Activated CD4-positive, alpha-beta T cell treated with anti-CD3 and anti-CD28 coated beads for 1 hour (primary cell): Measurements from ENCODE around the gene PDE6C.
"Not testable (repeated sequence)": the region's sequence is repeated elsewhere in the genome, so short reads cannot be mapped to it uniquely, and the experiment has no call there.

ENCODE experiments used
- DNase-seq: peaks from one replicate; pipeline ENCODE4 v3.0.0-alpha.2; 2020

The PDE6C gene

GRCh38 chr10:93652857-93653256 is 40.5 kb downstream of the PDE6C start:
- DNase-seq, result no peak

GRCh38 chr10:93654201-93654600 is 41.9 kb downstream of the PDE6C start:
- DNase-seq, result no peak

- DNase-seq, result no peak
These were observed 43.8 kb downstream of the PDE6C start for GRCh38 chr10:93656155-93656554.

- no peak for DNase-seq
These were observed 45.4 kb downstream of the PDE6C start for GRCh38 chr10:93657757-93658156.

GRCh38 chr10:93666030-93666429 is 53.7 kb downstream of the PDE6C start:
- DNase-seq, result no peak

- DNase-seq, result no peak
These were observed 55.5 kb downstream of the PDE6C start for GRCh38 chr10:93667795-93668194.

- no peak for DNase-seq
These were observed 58.0 kb downstream of the PDE6C start for GRCh38 chr10:93670372-93670771.

- no peak for DNase-seq
These were observed 58.7 kb downstream of the PDE6C start for GRCh38 chr10:93671042-93671441.

GRCh38 chr10:93672022-93672678 is 59.8 kb downstream of the PDE6C start:
- DNase-seq, result no peak

GRCh38 chr10:93672890-93673289 is 60.6 kb downstream of the PDE6C start:
- no peak for DNase-seq

- DNase-seq, result no peak
These were observed 61.5 kb downstream of the PDE6C start for GRCh38 chr10:93673791-93674190.

GRCh38 chr10:93678386-93678785 is 66.0 kb downstream of the PDE6C start:
- no peak for DNase-seq

- DNase-seq, result no peak
These were observed 66.7 kb downstream of the PDE6C start for GRCh38 chr10:93678805-93679587.

- DNase-seq, result no peak
These were observed 68.2 kb downstream of the PDE6C start for GRCh38 chr10:93680412-93681047.

GRCh38 chr10:93687737-93688136 is 75.4 kb downstream of the PDE6C start:
- no peak for DNase-seq

GRCh38 chr10:93695740-93696139 is 83.4 kb downstream of the PDE6C start:
- no peak for DNase-seq

- DNase-seq, result not testable (repeated sequence)
These were observed 84.2 kb downstream of the PDE6C start for GRCh38 chr10:93696582-93696981.

- DNase-seq, result no peak
These were observed 84.9 kb downstream of the PDE6C start for GRCh38 chr10:93697207-93697606.

- no peak for DNase-seq
These were observed 89.5 kb downstream of the PDE6C start for GRCh38 chr10:93701866-93702209.

GRCh38 chr10:93702210-93703001 is 90.1 kb downstream of the PDE6C start, which contains the start of gene FRA10AC1:
TSS of gene FRA10AC1 (minus strand) at chr10:93702592. CDS start at chr10:93700106, 2,486 bp downstream.
- DNase-seq, result peak; percentile 81

GRCh38 chr10:93703066-93703465 is 90.7 kb downstream of the PDE6C start:
- no peak for DNase-seq

- DNase-seq, result no peak
These were observed 91.5 kb downstream of the PDE6C start for GRCh38 chr10:93703841-93704240.

GRCh38 chr10:93704451-93704850 is 92.1 kb downstream of the PDE6C start:
- no peak for DNase-seq
